ENCODE results near the gene DCC.

GRCh38 chr18:52582061-52582460, 242.1 kb downstream of the DCC start:
- no peak for TF ChIP-seq CTCF (conservative IDR thresholded peaks at IDR 0.05; ENCODE audit: low read depth in 2 of 2)
- TF ChIP-seq EZH2phosphoT487 (IDR thresholded peaks at IDR 0.05; ENCODE audit: unreplicated experiment): no peak
- no peak for TF ChIP-seq POLR2AphosphoS5 (IDR thresholded peaks at IDR 0.05; ENCODE audit: low read depth)
- no peak for TF ChIP-seq REST (IDR thresholded peaks at IDR 0.05; ENCODE audit: unreplicated experiment)
- no peak for TF ChIP-seq ZNF331 (CRISPR knock-in tag; IDR thresholded peaks at IDR 0.05; ENCODE audit: low read depth)
- no peak for TF ChIP-seq JUNB (IDR thresholded peaks at IDR 0.05; ENCODE audit: unreplicated experiment)
- no peak for TF ChIP-seq CREB1 (CRISPR knock-in tag; IDR thresholded peaks at IDR 0.05; ENCODE audit: low read depth)
- no peak for TF ChIP-seq EZH2 (IDR thresholded peaks at IDR 0.05; ENCODE audit: low read depth, unreplicated experiment)
- TF ChIP-seq ZNF114 (CRISPR knock-in tag; IDR thresholded peaks at IDR 0.05): no peak
- TF ChIP-seq ZNF462 (CRISPR knock-in tag; IDR thresholded peaks at IDR 0.05): no peak
- no peak for TF ChIP-seq STAT1 (IDR thresholded peaks at IDR 0.05; ENCODE audit: unreplicated experiment)
- TF ChIP-seq NANOG (IDR thresholded peaks at IDR 0.05; ENCODE audit: borderline replicate concordance): no peak
- no peak for TF ChIP-seq ETS1 (IDR thresholded peaks at IDR 0.05)

All from GM23338 (cell line).